ENCODE data around the gene FLT1.

FLT1 gene

GRCh38 chr13:28477709-28477973 lies 17.3 kb downstream of the FLT1 start:
- TF ChIP-seq FOXP2 (optimal IDR thresholded peaks at IDR 0.05; ENCODE audit: borderline replicate concordance, extremely low read depth, extremely low read length, insufficient read depth): no peak
- no peak for TF ChIP-seq REST (IDR thresholded peaks at IDR 0.05; ENCODE audit: insufficient read depth in 1 of 2, low read depth in 2 of 2, low read length in 2 of 2)
- no peak for TF ChIP-seq TAF1 (IDR thresholded peaks at IDR 0.05; ENCODE audit: borderline replicate concordance, insufficient read depth, low read length)
- TF ChIP-seq POLR2AphosphoS5 (IDR thresholded peaks at IDR 0.05; ENCODE audit: low read depth, low read length): no peak
- TF ChIP-seq SIN3A (IDR thresholded peaks at IDR 0.05; ENCODE audit: borderline replicate concordance, insufficient read depth, low read length): no peak

DNA sequence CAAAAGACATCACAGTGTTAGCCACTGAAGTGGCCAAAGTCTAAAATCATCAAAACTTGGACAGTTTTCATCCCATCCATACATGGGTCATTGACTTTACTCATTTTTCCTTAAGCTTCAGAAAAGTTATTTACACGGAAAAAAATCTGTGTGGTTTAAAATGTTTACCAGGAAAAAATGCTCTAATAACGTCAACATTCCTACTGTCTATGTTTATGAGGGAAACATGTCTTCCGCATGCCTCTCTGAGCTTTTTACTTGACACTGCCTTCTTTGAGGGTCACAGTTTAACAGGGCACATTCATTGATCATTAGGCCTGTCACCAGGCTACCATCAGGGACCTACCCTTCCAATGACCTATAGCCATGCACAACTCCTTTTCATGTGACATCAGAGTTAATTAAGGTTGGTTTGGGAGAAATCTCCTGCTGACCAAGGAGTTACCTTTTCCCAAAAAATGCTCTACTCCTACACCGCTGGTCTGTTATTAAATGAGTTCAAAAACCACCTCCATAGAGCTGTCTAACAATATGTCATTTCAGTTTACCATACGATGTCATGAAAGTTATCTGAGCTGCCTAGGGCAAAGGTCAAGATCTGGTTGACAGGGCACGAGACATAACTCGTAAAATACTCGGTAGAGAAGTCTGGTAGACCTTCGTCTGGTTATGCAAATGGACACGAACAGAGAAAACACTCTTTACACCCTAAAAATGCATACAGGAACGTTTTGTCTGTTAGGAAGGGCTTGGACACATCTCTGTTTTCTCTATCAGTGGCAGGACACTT lies 17.8 kb downstream of the FLT1 start:
- no peak for TF ChIP-seq SIN3A (IDR thresholded peaks at IDR 0.05; ENCODE audit: borderline replicate concordance, insufficient read depth, low read length)
- no peak for TF ChIP-seq FOXP2 (optimal IDR thresholded peaks at IDR 0.05; ENCODE audit: borderline replicate concordance, extremely low read depth, extremely low read length, insufficient read depth)
- TF ChIP-seq TAF1 (IDR thresholded peaks at IDR 0.05; ENCODE audit: borderline replicate concordance, insufficient read depth, low read length): no peak
- TF ChIP-seq REST (IDR thresholded peaks at IDR 0.05; ENCODE audit: insufficient read depth in 1 of 2, low read depth in 2 of 2, low read length in 2 of 2): no peak
- TF ChIP-seq POLR2AphosphoS5 (IDR thresholded peaks at IDR 0.05; ENCODE audit: low read depth, low read length): no peak

GRCh38 chr13:28475916-28476725 lies 18.8 kb downstream of the FLT1 start:
- TF ChIP-seq TAF1 (IDR thresholded peaks at IDR 0.05; ENCODE audit: borderline replicate concordance, insufficient read depth, low read length) (no peak), REST (IDR thresholded peaks at IDR 0.05; ENCODE audit: insufficient read depth in 1 of 2, low read depth in 2 of 2, low read length in 2 of 2) (no peak), POLR2AphosphoS5 (IDR thresholded peaks at IDR 0.05; ENCODE audit: low read depth, low read length) (no peak), SIN3A (IDR thresholded peaks at IDR 0.05; ENCODE audit: borderline replicate concordance, insufficient read depth, low read length) (no peak), FOXP2 (optimal IDR thresholded peaks at IDR 0.05; ENCODE audit: borderline replicate concordance, extremely low read depth, extremely low read length, insufficient read depth) (no peak)

- TF ChIP-seq FOXP2 (optimal IDR thresholded peaks at IDR 0.05; ENCODE audit: borderline replicate concordance, extremely low read depth, extremely low read length, insufficient read depth): no peak
- no peak for TF ChIP-seq REST (IDR thresholded peaks at IDR 0.05; ENCODE audit: insufficient read depth in 1 of 2, low read depth in 2 of 2, low read length in 2 of 2)
- TF ChIP-seq POLR2AphosphoS5 (IDR thresholded peaks at IDR 0.05; ENCODE audit: low read depth, low read length): no peak
- no peak for TF ChIP-seq SIN3A (IDR thresholded peaks at IDR 0.05; ENCODE audit: borderline replicate concordance, insufficient read depth, low read length)
These were observed 20.3 kb downstream of the FLT1 start for GRCh38 chr13:28474491-28475134.
